ENCODE data around the gene SERPINA3. TPM values are rescaled to one million over a fixed set of nuclear protein-coding genes. Genes with fewer than 3 reads are reported as not detected.

The SERPINA3 gene
- total and polyA plus RNA-seq, 2 of the 8 experiments (the other 6 are each of a cell fraction or from before 2014, with no cell fraction given) = not detected

DNA sequence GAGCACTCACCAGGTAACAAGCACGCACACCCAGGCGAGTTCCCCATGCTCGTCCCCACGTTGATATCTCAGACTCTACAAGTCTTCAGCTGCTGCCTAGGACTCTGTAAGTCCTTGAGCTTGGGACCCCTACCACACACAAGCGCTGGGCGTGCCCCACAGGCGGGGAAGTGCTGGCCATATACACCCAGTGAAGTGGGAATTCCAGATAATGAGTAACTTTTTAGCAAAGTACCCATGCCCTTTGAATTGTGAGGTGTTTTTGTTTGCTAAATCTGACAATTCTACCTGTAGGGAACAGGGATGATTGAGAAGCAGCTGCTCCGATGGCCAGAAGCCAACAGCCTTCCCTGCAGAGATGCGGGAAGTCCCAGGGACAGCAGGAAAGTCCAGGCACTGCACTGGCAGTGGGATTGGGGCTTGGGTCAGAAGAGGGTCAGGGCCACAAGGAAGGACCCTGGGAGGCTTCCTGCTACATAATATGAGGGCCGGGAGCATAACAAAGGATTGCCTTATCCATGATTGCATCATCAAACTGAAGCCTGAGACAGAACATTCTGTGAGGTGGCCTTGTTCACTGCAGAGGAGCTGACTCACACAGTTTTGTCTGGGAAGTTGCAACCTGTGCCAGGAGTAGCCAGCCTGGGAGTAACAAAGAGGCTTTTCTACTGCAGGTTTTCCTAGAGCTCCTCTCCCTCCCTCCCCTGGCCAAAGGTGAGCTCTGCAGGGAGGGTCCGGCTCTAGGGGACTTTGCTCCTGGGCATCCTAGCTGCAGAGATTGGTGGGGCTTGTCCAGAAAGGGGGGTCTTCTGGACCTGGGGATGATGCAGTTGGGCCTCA lies 13.2 kb upstream of the SERPINA3 start (continued):
- TF ChIP-seq CTCF (IDR thresholded peaks at IDR 0.05; ENCODE audit: control extremely low read depth in 1 of 3, insufficient read depth in 1 of 3, low read depth in 1 of 3, low read length in 3 of 3) = peak; percentile 2 to 15 (median 3); a peak in 3 of 4 replicates
- peak in 1 of 2 experiments; percentile 33; a peak in 1 of 4 replicates for TF ChIP-seq RAD21 (IDR thresholded peaks at IDR 0.05 in 1 of 2, conservative IDR thresholded peaks at IDR 0.05 in 1 of 2; ENCODE audit: low read depth in 2 of 2, low read length in 2 of 2)
- TF ChIP-seq HDAC6 (IDR thresholded peaks at IDR 0.05; ENCODE audit: low read depth, low read length) = no peak
- TF ChIP-seq YY1 (IDR thresholded peaks at IDR 0.05; ENCODE audit: low read depth, low read length) = no peak
- TF ChIP-seq SP4 (IDR thresholded peaks at IDR 0.05; ENCODE audit: low read length) = no peak
